Central memory CD8-positive, alpha-beta T cell (primary cell): Measurements from ENCODE around the gene GPR108.
"Not testable (repeated sequence)": the region's sequence is repeated elsewhere in the genome, so short reads cannot be mapped to it uniquely, and the experiment has no call there.

Experiments used
- ATAC-seq: fragments of 150-1000 bp; cut with Tn5 transposase; replicated peaks from 2 replicates; pipeline ENCODE4 v1.10.0; 2022; ENCODE audit warnings: mild to moderate bottlenecking, moderate FRiP score, moderate number of reproducible peaks; ENCODE audit not compliant: poor library complexity, severe bottlenecking; ENCODE audit errors: extremely low read depth
- DNase-seq, 2 donors: peaks; one replicate each; pipeline ENCODE4 v3.0.0; 2021; ENCODE audit warnings: low spot score in 2 of 2
- H3K27ac Mint-ChIP-seq: one replicate; pipeline ENCODE4 v1.8.0; 2022; ENCODE audit warnings: low read depth, mild to moderate bottlenecking, moderate library complexity, mixed read lengths
- H3K27me3 Mint-ChIP-seq: one replicate; pipeline ENCODE4 v1.8.0; 2022; ENCODE audit warnings: mixed read lengths
- H3K36me3 Mint-ChIP-seq: one replicate; pipeline ENCODE4 v1.8.0; 2022; ENCODE audit warnings: mild to moderate bottlenecking, moderate library complexity, mixed read lengths; ENCODE audit not compliant: insufficient read depth
- H3K4me1 Mint-ChIP-seq: one replicate; pipeline ENCODE4 v1.8.0; 2022; ENCODE audit warnings: mixed read lengths
- H3K4me3 Mint-ChIP-seq: one replicate; pipeline ENCODE4 v1.8.0; 2022; ENCODE audit warnings: mild to moderate bottlenecking, moderate library complexity, mixed read lengths
- H3K9me3 Mint-ChIP-seq: one replicate; pipeline ENCODE4 v1.8.0; 2022; ENCODE audit warnings: mixed read lengths

Gene GPR108

DNA sequence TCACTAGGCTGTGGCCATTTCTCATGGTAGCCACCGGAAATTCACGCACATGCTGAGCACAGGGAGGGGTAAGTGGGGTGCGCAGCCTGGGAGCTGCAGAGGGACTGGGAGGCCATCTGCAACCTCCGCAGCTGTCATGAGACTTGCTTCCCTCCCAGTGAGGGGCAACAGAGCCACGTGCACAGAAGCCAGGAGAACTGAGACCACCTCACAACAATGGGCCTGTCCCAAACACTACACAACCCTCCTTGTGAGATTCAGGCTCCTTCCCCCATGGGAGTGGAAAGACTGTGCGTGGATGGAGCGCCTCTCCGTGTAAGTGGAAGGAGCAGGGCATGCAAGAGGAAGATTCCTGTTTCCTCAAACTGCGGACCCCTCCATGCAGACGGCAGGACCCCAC lies 25.8 kb downstream of the GPR108 start:
- H3K4me3 Mint-ChIP-seq: no peak overlapping the region
- no peak overlapping the region for H3K27ac Mint-ChIP-seq
- peaks cover 44% of the 10 kb centered on the region for H3K27me3 Mint-ChIP-seq

DNA sequence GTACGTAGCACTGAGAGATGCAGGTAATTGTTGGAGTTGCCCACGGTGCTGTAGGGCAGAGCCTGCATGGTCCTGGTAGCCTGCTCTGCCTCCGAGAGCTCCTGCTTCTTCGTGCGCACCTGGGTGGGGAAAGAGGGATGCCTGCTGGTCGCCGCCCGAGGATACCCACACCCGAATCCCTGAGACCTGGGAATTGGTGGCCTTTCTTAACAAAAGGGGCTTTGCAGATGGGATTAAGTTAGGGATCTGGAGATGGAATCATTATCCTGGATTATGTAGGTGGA lies 26.4 kb downstream of the GPR108 start:
- no peak for ATAC-seq
- peaks cover 3% of the 10 kb centered on the region for H3K36me3 Mint-ChIP-seq
- DNase-seq: no peak
- H3K4me1 Mint-ChIP-seq: peaks cover 17% of the 10 kb centered on the region
- H3K4me3 Mint-ChIP-seq: no peak overlapping the region
- no peak overlapping the region for H3K27ac Mint-ChIP-seq
- peaks cover 44% of the 10 kb centered on the region for H3K27me3 Mint-ChIP-seq
- no peaks in the 10 kb centered on the region for H3K9me3 Mint-ChIP-seq

More for the DNA sequence above, 25.8 kb downstream of the GPR108 start:
- DNase-seq: no peak
- peaks cover 3% of the 10 kb centered on the region for H3K36me3 Mint-ChIP-seq
- no peak for ATAC-seq
- H3K9me3 Mint-ChIP-seq: no peaks in the 10 kb centered on the region
- peaks cover 17% of the 10 kb centered on the region for H3K4me1 Mint-ChIP-seq

DNA sequence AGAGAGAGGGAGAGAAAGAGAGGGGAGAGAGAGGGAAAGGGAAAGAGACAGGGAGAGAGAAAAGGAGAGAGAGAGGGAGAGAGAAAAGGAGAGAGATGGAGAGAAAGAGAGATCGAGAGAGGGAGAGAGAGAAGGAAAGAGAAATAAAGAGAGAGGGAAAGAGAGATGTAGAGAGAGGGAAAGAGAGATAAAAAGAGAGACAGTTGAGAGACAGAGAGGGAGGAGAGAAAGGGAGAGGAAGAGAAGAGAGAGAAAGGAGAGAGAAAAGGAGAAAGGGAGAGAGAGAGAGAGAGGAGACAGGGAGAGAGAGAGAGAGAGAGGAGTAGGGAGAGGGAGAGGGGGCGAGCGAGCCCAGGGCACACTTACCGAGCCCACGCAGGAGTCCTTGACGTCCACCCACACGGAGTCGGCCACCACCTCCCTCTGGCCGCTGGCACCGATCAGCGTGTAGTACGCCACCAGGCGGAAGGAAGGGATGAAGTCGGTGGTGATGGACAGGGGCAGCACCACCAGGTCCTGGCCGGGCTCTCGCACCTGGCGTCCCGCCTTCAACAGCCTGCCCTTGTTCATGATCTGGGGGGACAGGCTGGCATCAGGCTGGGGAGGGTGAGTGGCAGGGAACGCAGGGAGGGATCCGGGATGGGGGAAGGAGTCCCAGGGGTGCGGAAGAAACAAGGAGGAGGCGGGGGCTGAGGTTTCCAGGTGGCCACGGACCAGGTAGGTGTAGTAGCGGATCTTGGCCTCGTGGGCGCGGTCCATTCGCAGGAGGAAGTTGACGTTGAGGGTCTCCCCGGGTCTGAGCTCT lies 26.9 kb downstream of the GPR108 start:
- Mint-ChIP-seq H3K36me3 (peaks cover 3% of the 10 kb centered on the region), H3K4me1 (peaks cover 17% of the 10 kb centered on the region), H3K9me3 (no peaks in the 10 kb centered on the region), H3K4me3 (peak overlapping the region; percentile 53), H3K27ac (peak overlapping the region; percentile 79), H3K27me3 (peaks cover 44% of the 10 kb centered on the region)
- no peak for ATAC-seq
- DNase-seq: no peak

DNA sequence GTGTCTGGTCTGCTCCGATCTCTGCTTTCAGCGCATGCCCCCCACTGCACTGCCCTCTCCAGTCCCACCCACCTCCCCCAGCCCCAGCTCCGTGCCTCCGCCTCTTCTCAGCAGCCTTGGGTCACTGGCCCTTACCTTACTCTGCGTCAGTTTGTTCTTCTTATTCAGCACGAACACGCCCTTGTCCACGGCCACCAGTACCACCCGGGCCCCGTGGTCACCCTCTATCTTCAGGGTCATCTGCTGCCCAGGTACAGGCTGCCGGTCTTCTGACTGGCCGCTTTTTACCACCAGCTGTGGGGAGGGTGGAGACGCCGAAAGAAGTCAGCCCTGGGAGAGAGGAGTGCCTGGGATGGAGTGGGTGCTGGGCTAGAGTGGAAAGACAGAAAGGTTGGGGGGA lies 27.8 kb downstream of the GPR108 start:
- Mint-ChIP-seq H3K27ac (peak overlapping the region; percentile 79), H3K4me1 (peaks cover 17% of the 10 kb centered on the region), H3K9me3 (no peaks in the 10 kb centered on the region), H3K27me3 (peaks cover 44% of the 10 kb centered on the region), H3K36me3 (peaks cover 3% of the 10 kb centered on the region), H3K4me3 (peak overlapping the region; percentile 53)
- no peak for ATAC-seq
- no peak for DNase-seq

DNA sequence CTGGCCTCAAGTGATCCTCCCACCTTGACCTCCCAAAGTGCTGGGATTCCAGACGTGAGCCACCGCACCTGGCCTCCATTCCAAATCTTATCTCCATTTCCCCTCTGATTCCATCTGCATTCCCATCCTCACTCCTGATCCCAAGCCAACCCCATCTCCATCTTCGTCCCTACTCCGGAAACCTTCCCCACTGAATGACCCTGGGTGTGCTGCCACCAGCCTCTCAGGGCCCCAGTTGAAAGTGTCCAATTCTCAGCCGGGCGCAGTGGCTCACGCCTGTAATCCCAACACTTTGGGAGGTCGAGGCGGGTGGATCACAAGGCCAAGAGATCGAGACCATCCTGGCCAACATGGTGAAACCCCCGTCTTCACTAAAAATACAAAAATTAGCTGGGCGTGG lies 28.5 kb downstream of the GPR108 start:
- not testable (repeated sequence) for H3K27ac Mint-ChIP-seq, H3K4me3 Mint-ChIP-seq
- peaks cover 44% of the 10 kb centered on the region for H3K27me3 Mint-ChIP-seq

DNA sequence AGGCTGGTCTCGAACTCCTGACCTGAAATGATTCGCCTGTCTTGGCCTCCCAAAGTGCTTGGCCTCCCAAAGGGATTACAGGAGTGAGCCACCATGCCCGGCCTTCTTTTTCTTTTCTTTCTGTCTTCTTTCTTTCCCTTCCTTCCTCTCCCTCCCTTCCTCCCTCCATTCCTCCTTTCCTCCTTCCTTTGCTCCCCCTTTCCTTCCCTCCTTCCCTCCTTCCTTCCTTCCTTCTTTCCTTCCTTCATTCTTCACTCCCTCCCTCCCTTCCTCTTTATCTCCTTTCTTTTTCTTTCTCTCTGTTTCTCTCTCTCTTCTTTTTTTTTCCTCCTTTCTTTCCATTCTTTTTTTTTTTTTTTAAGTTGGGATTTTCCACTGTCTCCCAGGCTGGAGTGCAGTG lies 29.0 kb downstream of the GPR108 start:
- Mint-ChIP-seq H3K27me3 (peaks cover 44% of the 10 kb centered on the region), H3K9me3 (no peaks in the 10 kb centered on the region), H3K4me3 (no peak overlapping the region), H3K27ac (no peak overlapping the region), H3K4me1 (peaks cover 17% of the 10 kb centered on the region), H3K36me3 (peaks cover 3% of the 10 kb centered on the region)
- ATAC-seq (no peak), DNase-seq (no peak)

More for the DNA sequence above, 28.5 kb downstream of the GPR108 start:
- peaks cover 17% of the 10 kb centered on the region for H3K4me1 Mint-ChIP-seq
- H3K36me3 Mint-ChIP-seq, DNase-seq, ATAC-seq, H3K9me3 Mint-ChIP-seq: not testable (repeated sequence)

DNA sequence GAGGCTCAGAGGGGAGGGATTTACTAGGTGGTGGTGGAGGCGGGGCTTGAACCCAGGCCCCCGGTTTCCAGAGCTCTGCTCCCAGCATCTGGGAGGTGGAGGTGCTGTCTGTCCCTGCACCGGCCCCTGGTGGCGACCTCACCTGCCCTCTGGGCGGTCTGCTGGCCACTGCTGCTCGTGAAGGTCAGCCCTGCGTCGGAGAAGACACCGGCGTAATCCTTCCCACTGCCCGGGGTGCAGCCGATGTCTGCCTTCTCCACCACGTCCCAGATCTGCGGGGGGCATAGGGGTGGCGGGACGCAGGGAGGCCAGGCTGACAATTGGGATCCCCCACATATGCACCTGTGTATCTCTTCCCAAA lies 29.7 kb downstream of the GPR108 start:
- Mint-ChIP-seq H3K9me3 (no peaks in the 10 kb centered on the region), H3K36me3 (peaks cover 3% of the 10 kb centered on the region), H3K4me1 (peaks cover 17% of the 10 kb centered on the region), H3K27ac (no peak overlapping the region), H3K27me3 (peaks cover 44% of the 10 kb centered on the region), H3K4me3 (no peak overlapping the region)
- ATAC-seq: no peak
- no peak for DNase-seq

DNA sequence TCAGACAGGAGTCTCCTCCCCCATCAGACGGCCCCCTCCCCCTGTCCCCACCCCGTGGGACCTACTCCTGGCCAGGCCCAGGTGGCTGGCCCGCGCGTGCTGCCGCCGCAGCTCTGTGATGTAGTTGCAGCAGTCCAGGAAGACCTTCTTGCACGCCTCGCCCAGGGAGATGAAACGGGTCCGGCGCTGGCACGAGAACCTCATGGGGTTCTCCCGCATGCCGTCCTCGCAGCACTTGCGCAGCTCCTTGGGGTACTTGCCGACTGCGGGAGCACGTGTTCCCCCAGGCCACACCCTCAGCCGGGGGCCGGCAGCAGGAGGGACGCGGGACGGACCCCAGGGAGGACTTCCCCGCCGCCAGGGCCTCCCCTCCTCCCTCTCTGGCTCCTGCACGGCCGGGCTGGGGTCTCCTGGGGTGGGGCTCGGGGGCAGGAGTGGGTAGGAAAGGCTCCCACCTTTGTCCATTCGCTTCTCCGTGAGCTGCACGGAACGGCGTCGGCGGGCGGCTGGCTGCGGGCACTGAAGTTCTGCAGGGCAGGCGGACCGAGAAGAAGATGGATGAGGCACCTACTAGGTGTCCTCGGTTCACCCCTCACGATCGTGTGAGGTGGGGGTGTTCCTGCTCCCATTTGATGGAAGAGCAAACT lies 30.2 kb downstream of the GPR108 start:
- no peak for ATAC-seq
- no peak overlapping the region for H3K27ac Mint-ChIP-seq
- H3K36me3 Mint-ChIP-seq: peaks cover 3% of the 10 kb centered on the region
- no peak for DNase-seq
- H3K4me1 Mint-ChIP-seq: peaks cover 17% of the 10 kb centered on the region
- peaks cover 44% of the 10 kb centered on the region for H3K27me3 Mint-ChIP-seq
- H3K9me3 Mint-ChIP-seq: no peaks in the 10 kb centered on the region
- H3K4me3 Mint-ChIP-seq: no peak overlapping the region

DNA sequence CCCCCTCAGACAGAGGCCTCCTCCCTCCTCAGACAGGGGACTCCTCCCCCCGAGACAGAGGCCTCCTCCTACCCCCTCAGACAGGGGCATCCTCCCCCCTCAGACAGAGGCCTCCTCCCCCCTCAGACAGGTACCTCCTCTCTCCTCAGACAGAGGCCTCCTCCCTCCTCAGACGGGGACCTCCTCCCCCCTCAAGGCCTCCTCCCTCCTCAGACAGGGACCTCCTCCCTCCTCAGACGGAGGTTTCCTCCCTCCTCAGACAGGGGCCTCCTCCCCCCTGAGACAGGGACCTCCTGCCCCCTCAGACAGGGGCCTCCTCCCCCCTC lies 30.8 kb downstream of the GPR108 start:
- H3K27ac Mint-ChIP-seq: no peak overlapping the region
- no peaks in the 10 kb centered on the region for H3K9me3 Mint-ChIP-seq
- peaks cover 43% of the 10 kb centered on the region for H3K27me3 Mint-ChIP-seq
- ATAC-seq (no peak), DNase-seq (no peak)
- H3K36me3 Mint-ChIP-seq: peaks cover 3% of the 10 kb centered on the region
- no peak overlapping the region for H3K4me3 Mint-ChIP-seq
- peaks cover 17% of the 10 kb centered on the region for H3K4me1 Mint-ChIP-seq

DNA sequence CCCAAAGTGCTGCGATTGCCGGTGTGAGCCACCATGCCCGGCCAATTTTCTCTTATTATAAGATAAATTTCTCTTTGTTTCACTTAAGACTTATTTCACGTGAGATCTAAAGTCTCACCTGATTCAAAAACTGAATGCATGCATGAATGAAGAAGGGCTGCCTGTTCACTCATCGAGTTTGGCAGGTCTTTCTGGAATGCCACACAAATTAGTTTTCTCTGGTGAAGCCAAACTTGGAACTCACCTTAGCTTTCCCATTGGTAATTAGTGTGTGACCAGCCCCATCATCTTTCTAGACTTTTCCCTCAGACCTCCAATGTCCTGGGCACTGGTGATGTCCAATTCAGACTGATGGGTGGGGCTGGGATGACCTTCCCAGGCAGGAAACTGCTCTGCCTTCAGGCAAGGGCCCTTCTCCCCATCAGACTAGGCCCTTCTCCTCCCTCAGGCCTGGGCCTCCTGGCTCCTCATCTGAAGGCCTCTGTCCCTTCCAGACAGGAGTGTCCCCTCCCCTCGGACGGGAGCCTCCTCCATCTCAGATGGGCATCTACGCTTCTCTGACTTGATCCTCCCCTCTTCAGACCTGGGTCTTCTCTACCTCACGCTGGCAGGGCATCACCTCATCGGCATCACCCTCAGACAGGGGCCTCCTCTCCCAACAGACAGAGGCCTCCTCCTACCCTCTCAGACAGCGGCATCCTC lies 31.3 kb downstream of the GPR108 start:
- Mint-ChIP-seq H3K4me1 (peaks cover 17% of the 10 kb centered on the region), H3K9me3 (no peaks in the 10 kb centered on the region), H3K36me3 (peaks cover 3% of the 10 kb centered on the region), H3K27ac (no peak overlapping the region), H3K4me3 (no peak overlapping the region), H3K27me3 (peaks cover 37% of the 10 kb centered on the region)
- DNase-seq (no peak), ATAC-seq (no peak)

DNA sequence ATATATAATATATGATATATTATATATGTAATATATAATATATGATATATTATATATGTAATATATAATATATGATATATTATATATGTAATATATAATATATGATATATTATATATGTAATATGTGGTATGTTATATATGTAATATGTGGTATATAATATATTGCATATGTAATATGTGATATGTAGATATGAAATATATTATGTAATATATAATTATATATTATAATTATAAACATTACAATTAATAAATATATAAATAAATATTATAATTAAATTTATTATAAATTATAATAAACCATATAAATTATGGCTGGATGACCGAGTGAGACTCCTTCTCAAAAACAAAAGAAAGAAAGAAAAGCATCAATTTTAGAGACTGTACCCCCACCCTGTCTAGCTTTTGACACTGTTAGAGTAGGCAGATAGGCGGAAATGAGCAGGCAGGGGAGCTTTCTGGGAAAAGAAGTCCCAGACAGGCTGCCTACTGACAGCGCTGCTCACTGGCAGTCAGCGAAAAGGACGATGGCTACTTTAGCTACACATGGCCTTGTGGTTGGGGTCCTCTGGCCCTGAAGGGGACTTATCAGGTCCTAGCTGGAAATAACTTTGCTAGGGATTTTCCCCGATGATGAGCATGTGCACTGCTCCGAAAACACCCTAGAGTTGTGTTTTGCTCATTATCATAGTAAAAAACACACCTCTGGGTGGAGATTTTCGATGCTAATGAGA lies 36.6 kb downstream of the GPR108 start:
- ATAC-seq: no peak
- Mint-ChIP-seq H3K27ac (no peak overlapping the region), H3K9me3 (no peaks in the 10 kb centered on the region), H3K4me3 (no peak overlapping the region), H3K36me3 (no peaks in the 10 kb centered on the region), H3K27me3 (no peaks in the 10 kb centered on the region), H3K4me1 (no peaks in the 10 kb centered on the region)
- DNase-seq: no peak

DNA sequence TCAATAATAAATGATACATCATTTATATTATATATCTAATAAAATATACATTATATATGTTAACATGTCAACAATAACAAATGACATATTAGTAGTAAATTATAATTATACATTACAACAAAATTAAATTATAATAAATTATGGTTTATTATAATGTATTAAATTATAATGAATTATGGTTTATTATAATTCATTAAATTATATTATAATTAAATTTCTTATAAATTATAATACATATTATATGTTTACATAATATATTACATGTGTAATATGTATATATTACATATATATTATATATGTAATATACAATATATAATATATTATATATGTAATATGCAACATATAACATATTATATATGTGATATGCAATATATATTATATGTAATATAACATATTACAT lies 37.4 kb downstream of the GPR108 start:
- no peak overlapping the region for H3K27ac Mint-ChIP-seq
- H3K4me1 Mint-ChIP-seq: no peaks in the 10 kb centered on the region
- no peaks in the 10 kb centered on the region for H3K9me3 Mint-ChIP-seq
- H3K4me3 Mint-ChIP-seq: no peak overlapping the region
- no peaks in the 10 kb centered on the region for H3K36me3 Mint-ChIP-seq
- DNase-seq (no peak), ATAC-seq (no peak)
- H3K27me3 Mint-ChIP-seq: no peaks in the 10 kb centered on the region
